Measurements from ENCODE around the gene HSPB1. TPM values are rescaled to one million over a fixed set of nuclear protein-coding genes. Genes with fewer than 3 reads are reported as not detected.
"Not testable (repeated sequence)": the region's sequence is repeated elsewhere in the genome, so short reads cannot be mapped to it uniquely, and the experiment has no call there.

Gene HSPB1
- polyA plus RNA-seq, 1 experiment: 966 TPM

DNA sequence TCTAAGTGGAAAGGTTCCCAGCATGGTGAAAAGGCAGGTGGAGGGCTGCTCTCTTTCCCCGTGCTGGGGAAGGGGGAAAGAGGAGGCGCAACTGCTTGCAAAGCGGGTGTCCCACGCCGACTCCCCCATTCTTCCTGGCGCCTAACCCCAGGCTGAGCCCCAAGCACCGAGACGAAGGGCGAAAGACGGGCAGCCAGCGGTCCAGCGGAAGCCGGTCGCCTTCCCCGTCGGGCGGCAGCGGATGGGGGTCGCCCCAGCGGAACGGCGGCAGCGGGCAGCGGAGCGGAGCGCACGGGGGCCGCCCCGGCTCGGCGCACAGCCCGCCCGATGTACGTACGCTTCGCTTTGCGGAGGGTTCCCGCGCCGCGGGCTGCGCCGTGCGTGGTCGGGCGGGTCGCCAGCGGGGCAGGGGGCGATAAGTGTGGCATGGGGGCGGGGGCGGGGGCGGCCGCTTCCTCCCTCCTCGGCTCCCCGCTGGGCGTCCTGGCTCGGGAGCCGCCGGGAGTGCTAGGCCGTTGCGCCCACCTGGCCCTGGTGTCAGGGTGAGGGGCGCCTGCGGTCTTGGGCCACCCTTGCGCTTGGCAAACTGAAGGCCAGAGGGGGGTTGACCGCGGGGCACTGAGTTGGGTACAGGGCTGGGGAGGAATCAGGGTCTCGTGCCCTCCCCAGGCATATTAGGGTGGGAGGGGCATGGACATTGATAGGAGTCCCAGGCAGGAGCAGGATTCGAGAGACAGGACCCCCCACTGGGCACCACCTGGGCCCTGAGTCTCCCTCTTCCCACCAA, 35.2 kb upstream of the HSPB1 start:
- POLR2A ChIA-PET: no interaction called here
- TF ChIP-seq, protein P1, sequence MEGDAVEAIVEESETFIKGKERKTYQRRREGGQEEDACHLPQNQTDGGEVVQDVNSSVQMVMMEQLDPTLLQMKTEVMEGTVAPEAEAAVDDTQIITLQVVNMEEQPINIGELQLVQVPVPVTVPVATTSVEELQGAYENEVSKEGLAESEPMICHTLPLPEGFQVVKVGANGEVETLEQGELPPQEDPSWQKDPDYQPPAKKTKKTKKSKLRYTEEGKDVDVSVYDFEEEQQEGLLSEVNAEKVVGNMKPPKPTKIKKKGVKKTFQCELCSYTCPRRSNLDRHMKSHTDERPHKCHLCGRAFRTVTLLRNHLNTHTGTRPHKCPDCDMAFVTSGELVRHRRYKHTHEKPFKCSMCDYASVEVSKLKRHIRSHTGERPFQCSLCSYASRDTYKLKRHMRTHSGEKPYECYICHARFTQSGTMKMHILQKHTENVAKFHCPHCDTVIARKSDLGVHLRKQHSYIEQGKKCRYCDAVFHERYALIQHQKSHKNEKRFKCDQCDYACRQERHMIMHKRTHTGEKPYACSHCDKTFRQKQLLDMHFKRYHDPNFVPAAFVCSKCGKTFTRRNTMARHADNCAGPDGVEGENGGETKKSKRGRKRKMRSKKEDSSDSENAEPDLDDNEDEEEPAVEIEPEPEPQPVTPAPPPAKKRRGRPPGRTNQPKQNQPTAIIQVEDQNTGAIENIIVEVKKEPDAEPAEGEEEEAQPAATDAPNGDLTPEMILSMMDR (IDR thresholded peaks at IDR 0.05; ENCODE audit: insufficient read depth, low read depth, low read length): no peak
- CTCF ChIA-PET: interaction anchor here (0.8 kb wide), 1 partner anchor 89 kb away, joined by 3 read pairs; no protein-coding TSS in a partner anchor
- no peaks in the 10 kb centered on the region for H3K36me3 ChIP-seq (ENCODE audit: control insufficient read depth, insufficient read depth, low read length)
- H3K4me3 ChIP-seq (ENCODE audit: low read depth, low read length): no peak overlapping the region
- H3K27me3 ChIP-seq (ENCODE audit: control insufficient read depth, insufficient read depth, low read length): peaks cover 25% of the 10 kb centered on the region
- DNase-seq (ENCODE audit: low read depth): no peak

DNA sequence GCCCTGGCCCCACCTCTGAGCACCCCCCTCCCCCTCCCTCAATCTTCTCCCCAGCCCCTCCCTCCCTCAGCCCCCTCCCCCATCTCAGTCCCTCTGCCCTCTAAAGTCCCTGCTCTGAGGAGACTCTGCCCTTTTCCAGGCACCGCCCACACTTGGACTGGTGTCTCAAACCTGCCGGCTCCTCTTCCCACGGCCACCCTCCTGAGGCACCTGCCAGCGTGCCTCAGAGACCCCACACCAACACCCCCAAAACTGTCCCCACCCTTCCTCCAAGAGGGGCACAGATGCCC, 34.6 kb upstream of the HSPB1 start:
- peaks cover 29% of the 10 kb centered on the region for H3K27me3 ChIP-seq (ENCODE audit: control insufficient read depth, insufficient read depth, low read length)
- DNase-seq (ENCODE audit: low read depth): no peak
- TF ChIP-seq, protein P1 (IDR thresholded peaks at IDR 0.05; ENCODE audit: insufficient read depth, low read depth, low read length): no peak
- ChIA-PET CTCF (interaction anchor here (1.7 kb wide), 1 partner anchor 90 kb away, joined by 5 read pairs; no protein-coding TSS in a partner anchor), POLR2A (no interaction called here)
- H3K4me3 ChIP-seq (ENCODE audit: low read depth, low read length): no peak overlapping the region
- no peaks in the 10 kb centered on the region for H3K36me3 ChIP-seq (ENCODE audit: control insufficient read depth, insufficient read depth, low read length)

DNA sequence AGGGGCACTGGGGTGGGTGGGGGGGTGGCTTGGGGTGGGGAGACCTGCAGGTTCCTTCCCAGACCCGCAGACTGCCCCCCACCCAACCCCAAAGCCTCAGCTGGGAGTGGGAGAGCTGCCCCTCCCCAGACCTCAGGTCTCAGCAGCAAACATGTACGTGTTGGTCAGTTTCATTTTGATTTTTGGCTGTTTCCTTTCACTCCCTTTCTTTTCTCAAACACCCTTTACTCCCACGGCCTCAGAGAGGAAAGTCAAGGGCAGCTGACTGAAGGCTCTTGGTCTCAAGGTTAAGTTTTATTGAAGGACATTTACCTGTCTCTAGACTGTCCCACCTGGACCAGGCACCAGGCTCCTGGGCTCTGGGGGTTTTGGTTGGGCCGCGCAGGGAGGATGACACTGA, 34.1 kb upstream of the HSPB1 start:
- TF ChIP-seq, protein P1 (IDR thresholded peaks at IDR 0.05; ENCODE audit: insufficient read depth, low read depth, low read length): no peak
- ChIA-PET CTCF (interaction anchor here (1.0 to 1.7 kb wide), 2 partner anchors 24 to 90 kb away, joined by 3 to 5 read pairs; no protein-coding TSS in a partner anchor), POLR2A (no interaction called here)
- Histone ChIP-seq H3K27me3 (ENCODE audit: control insufficient read depth, insufficient read depth, low read length) (peaks cover 33% of the 10 kb centered on the region), H3K36me3 (ENCODE audit: control insufficient read depth, insufficient read depth, low read length) (no peaks in the 10 kb centered on the region), H3K4me3 (ENCODE audit: low read depth, low read length) (no peak overlapping the region)
- no peak for DNase-seq (ENCODE audit: low read depth)

DNA sequence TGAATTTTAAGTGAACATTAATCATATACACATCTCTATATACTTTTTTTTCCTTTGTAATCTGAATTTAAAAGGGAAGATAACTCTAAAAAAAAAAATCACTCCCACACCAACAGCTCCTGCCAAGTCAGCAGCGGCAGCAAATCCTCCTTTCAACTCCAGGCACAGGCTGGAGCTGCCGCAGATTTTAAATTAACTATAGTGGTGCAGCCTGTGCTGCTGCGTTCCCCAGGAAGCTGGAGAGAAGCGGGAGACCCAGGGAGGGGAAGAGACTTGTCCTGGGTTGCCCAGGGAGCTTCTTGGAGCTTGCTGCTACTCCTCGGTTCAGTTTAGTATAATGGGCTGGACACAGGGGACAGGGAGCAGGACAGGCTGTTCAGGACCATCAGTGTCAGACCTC, 32.6 kb upstream of the HSPB1 start:
- TF ChIP-seq, protein P1 (IDR thresholded peaks at IDR 0.05; ENCODE audit: insufficient read depth, low read depth, low read length): no peak
- H3K27me3 ChIP-seq (ENCODE audit: control insufficient read depth, insufficient read depth, low read length): peaks cover 39% of the 10 kb centered on the region
- no peak overlapping the region for H3K4me3 ChIP-seq (ENCODE audit: low read depth, low read length)
- no peaks in the 10 kb centered on the region for H3K36me3 ChIP-seq (ENCODE audit: control insufficient read depth, insufficient read depth, low read length)
- POLR2A ChIA-PET: interaction anchor here (0.6 kb wide), 1 partner anchor 41 kb away, joined by 5 read pairs; no protein-coding TSS in a partner anchor
- CTCF ChIA-PET: interaction anchor here (0.6 to 1.2 kb wide), 4 partner anchors 30 to 92 kb away, joined by 3 to 5 read pairs (median 4); no protein-coding TSS in a partner anchor
- no peak for DNase-seq (ENCODE audit: low read depth)

DNA sequence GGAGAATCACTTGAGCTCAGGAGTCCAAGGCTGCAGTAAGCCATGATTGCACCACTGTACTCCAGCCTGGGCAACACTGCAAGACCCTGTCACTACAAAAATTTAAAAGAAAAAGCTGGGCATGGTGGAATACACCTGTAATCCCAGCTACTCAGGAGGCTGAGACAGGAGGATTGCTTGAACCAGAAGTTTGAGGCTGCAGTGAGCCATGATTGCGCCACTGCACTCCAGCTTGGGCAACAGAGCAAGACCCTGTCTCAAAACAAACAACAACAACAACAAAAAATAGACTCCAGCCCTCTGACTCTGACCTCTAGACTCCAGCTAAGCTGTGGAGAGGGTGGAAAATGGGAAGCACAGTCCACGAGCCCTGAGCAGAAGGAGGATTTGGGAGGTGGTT, 31.1 kb upstream of the HSPB1 start:
- POLR2A ChIA-PET; DNase-seq (ENCODE audit: low read depth); H3K4me3 ChIP-seq (ENCODE audit: low read depth, low read length); H3K36me3 ChIP-seq (ENCODE audit: control insufficient read depth, insufficient read depth, low read length): not testable (repeated sequence)
- peaks cover 41% of the 10 kb centered on the region for H3K27me3 ChIP-seq (ENCODE audit: control insufficient read depth, insufficient read depth, low read length)
- CTCF ChIA-PET: interaction anchor here (1.6 to 2.4 kb wide), 2 partner anchors 9 to 43 kb away, joined by 6 to 7 read pairs; no protein-coding TSS in a partner anchor

Data from BJ (cell line).